Upper lobe of right lung (tissue), 1 donor: ENCODE measurements around the gene LENG1. TPM values are rescaled to one million over a fixed set of nuclear protein-coding genes. Genes with fewer than 3 reads are reported as not detected.

Experiments used
- ATAC-seq: fragments of 200-7000 bp; cut with Tn5 transposase; one replicate; pipeline ENCODE4 v1.9.1; 2020; ENCODE audit warnings: mild to moderate bottlenecking, moderate library complexity
- DNase-seq: peaks from one replicate; pipeline ENCODE4 v3.0.0-alpha.2; 2020
- H3K27ac ChIP-seq: fragments of 200-600 bp; one replicate; pipeline ENCODE4 v1.8.0; 2022
- H3K27me3 ChIP-seq: fragments of 200-600 bp; one replicate; pipeline ENCODE4 v1.8.0; 2022; ENCODE audit warnings: mild to moderate bottlenecking
- H3K36me3 ChIP-seq: fragments of 200-600 bp; one replicate; pipeline ENCODE4 v1.8.0; 2022
- H3K4me1 ChIP-seq: fragments of 200-600 bp; one replicate; pipeline ENCODE4 v1.8.0; 2022
- H3K4me3 ChIP-seq: fragments of 200-600 bp; one replicate; pipeline ENCODE4 v1.8.0; 2022; ENCODE audit warnings: mild to moderate bottlenecking
- H3K9me3 ChIP-seq: fragments of 200-600 bp; one replicate; pipeline ENCODE4 v1.8.0; 2022
- intact Hi-C: fragments of 100-400 bp; cut with DNase I; formaldehyde crosslinking; loops from one replicate; pipeline ENCODE4 v1.11.0; 2022
- total RNA-seq: library from RNA; stranded (reverse); fragmentation: NEBNext Ultra II Directional; extraction: Animal tissue kit (Norgen Biotek cat#: 25700); gene quantifications from one replicate; pipeline ENCODE4 v1.2.1, GENCODE V29; 2021
- TF ChIP-seq, protein P1 (sequence below): fragments of 200-600 bp; IDR thresholded peaks from one replicate; pipeline ENCODE4 v1.8.0; 2022; ENCODE audit warnings: antibody characterized with exemption
- donor health status: DM: no; HTN: yes; CAD: no; lungs with severe emphysema.

LENG1 gene
- total RNA-seq, 1 donor from 2014 or later: 9.2 TPM

DNA sequence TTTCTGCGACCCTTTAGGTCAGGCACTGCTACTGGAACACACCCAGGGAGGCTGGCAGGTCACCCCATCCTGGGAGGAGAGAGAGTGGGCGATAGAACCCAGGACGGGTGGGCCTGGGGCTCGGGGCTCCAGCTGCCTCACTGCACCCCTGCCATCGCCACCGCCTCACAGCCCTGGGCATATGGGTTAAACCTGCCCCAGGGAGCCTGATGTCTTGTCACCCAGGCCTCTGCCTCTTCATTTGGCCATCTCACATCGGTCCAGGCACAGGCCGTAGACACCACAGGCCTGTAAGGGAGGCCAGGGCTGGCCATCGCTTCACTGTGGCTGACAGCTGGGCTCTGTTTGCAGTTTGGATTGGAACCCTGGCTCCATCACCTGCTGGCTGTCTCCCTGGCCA lies 33.8 kb downstream of the LENG1 start:
- Histone ChIP-seq H3K27me3 (no peaks in the 10 kb centered on the region), H3K4me3 (no peak overlapping the region), H3K27ac (no peak overlapping the region), H3K36me3 (peaks cover 92% of the 10 kb centered on the region), H3K9me3 (no peaks in the 10 kb centered on the region), H3K4me1 (no peaks in the 10 kb centered on the region)
- TF ChIP-seq, protein P1, sequence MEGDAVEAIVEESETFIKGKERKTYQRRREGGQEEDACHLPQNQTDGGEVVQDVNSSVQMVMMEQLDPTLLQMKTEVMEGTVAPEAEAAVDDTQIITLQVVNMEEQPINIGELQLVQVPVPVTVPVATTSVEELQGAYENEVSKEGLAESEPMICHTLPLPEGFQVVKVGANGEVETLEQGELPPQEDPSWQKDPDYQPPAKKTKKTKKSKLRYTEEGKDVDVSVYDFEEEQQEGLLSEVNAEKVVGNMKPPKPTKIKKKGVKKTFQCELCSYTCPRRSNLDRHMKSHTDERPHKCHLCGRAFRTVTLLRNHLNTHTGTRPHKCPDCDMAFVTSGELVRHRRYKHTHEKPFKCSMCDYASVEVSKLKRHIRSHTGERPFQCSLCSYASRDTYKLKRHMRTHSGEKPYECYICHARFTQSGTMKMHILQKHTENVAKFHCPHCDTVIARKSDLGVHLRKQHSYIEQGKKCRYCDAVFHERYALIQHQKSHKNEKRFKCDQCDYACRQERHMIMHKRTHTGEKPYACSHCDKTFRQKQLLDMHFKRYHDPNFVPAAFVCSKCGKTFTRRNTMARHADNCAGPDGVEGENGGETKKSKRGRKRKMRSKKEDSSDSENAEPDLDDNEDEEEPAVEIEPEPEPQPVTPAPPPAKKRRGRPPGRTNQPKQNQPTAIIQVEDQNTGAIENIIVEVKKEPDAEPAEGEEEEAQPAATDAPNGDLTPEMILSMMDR: no peak
- intact Hi-C loops: no loop called here
- ATAC-seq (no peak), DNase-seq (peak; percentile 51)

DNA sequence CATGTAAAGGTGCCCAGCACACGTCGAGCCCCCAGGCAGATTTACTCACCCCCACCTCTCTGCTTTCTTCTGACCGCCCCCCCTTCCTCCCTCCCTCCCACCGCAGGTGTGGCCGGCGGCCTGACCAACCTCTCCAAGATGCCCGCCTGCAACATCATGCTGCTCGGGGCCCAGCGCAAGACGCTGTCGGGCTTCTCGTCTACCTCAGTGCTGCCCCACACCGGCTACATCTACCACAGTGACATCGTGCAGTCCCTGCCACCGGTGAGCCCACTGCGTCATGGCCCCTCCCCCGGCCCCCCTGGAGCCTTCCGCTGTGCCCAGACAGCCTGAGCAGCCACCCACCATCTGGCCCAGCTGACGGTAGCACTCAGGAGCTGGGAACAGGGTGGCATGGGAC lies 35.1 kb downstream of the LENG1 start:
- intact Hi-C loops: no loop called here
- Histone ChIP-seq H3K27ac (no peak overlapping the region), H3K9me3 (no peaks in the 10 kb centered on the region), H3K36me3 (peaks cover 98% of the 10 kb centered on the region), H3K4me3 (no peak overlapping the region), H3K4me1 (no peaks in the 10 kb centered on the region), H3K27me3 (no peaks in the 10 kb centered on the region)
- TF ChIP-seq, protein P1: no peak
- DNase-seq: no peak
- no peak for ATAC-seq

DNA sequence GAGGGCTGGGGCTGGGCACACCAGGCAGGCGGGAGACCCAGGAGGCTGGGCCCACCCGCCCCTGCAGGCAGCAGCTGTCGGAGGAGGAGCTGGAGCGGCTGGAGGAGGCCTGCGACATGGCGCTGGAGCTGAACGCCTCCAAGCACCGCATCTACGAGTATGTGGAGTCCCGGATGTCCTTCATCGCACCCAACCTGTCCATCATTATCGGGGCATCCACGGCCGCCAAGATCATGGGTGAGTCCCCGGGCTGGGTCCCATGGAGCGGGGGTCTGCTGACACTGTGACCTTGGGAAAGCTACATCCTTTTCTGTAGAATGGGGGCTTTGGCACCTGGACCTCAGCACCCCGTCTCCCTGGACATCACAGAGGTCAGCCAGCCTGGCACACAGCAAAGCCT lies 35.8 kb downstream of the LENG1 start:
- no peak for DNase-seq

DNA sequence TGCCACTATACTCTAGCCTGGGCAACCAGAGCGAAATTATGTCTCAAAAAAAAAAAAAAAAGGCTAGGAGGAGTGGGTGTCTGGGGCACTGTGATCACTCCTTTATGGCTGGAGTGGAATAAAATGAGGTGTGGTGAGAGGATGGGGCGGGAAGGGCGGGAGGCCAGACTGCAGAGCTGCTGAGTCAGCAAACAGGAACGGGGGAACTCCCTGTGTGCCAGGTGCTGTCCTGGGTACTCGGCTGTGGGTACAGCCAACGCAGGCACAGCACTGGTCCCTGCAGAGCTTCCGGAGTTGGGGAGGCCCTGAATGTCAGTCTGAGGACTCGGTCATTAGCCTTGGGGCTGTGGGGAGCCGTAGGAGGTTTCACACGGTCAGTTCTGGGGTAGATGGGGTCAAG lies 38.3 kb downstream of the LENG1 start:
- Histone ChIP-seq H3K4me3 (no peak overlapping the region), H3K36me3 (peaks cover 82% of the 10 kb centered on the region), H3K27me3 (no peaks in the 10 kb centered on the region), H3K27ac (no peak overlapping the region), H3K4me1 (peaks cover 6% of the 10 kb centered on the region), H3K9me3 (no peaks in the 10 kb centered on the region)
- intact Hi-C loops: no loop called here
- TF ChIP-seq, protein P1: no peak
- DNase-seq (no peak), ATAC-seq (no peak)

More for the DNA sequence above, 35.8 kb downstream of the LENG1 start:
- Histone ChIP-seq H3K27me3 (no peaks in the 10 kb centered on the region), H3K4me1 (no peaks in the 10 kb centered on the region), H3K9me3 (no peaks in the 10 kb centered on the region), H3K36me3 (peaks cover 98% of the 10 kb centered on the region), H3K27ac (no peak overlapping the region), H3K4me3 (no peak overlapping the region)
- no peak for ATAC-seq
- TF ChIP-seq, protein P1: no peak
- intact Hi-C loops: no loop called here

DNA sequence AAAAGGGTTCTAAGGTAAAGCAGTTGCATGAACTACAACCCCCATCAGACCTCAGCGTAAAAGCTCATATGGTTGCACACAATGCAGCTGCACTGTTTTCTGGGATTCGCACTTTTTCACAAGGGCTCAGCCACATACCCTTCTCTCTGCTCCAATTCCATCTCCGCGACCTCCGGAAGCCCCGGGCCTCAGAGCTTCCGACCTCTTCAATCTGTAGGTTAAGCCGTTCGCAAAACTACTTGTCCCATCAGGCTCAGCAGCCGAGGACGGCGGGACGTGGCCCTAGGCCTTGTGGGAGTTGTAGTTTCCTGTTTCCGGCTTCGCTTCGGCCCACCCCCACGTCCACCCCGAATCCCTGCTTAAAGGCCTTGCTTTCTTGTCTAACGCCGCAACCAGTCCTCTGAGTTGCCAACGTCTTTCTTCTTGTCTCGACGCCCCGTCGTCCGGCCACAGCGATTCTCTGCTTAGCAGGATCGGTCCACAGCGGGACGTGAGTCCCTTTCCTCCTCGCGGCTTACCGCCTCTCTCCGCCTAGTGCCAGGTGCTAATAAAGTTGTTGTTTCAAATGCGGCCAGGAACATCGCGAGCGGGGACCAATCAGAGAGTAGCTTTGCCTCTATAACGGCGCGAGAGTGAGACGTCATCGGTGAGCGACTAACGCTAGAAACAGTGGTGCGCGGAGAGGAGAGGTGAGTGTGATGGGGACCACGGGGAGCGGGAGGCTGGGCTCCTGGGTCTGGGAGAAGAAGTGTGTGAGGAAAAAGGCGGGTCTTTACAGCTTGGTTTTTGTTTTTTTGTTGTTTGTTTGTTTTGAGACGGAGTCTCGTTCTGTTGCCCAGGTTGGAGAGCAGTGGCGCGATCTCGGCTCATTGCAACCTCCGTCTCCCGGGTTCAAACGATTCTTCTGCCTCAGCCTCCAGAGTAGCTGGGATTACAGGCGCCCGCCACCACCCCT lies 44.1 kb downstream of the LENG1 start, which contains the start of the genes PRPF31 and TFPT:
Gene PRPF31 (plus strand): TSS at position 646 of the 955 bp plus-strand sequence. CDS start 2,525 bp downstream, outside the sequence.
Gene TFPT (minus strand): TSS at position 549 of the 955 bp plus-strand sequence. CDS start 388 bp downstream, at position 161.
- peak; percentile 95 for ATAC-seq
- Histone ChIP-seq H3K27ac (peak within 1 kb of the TSS; percentile 90), H3K4me1 (peaks cover 22% of the 10 kb centered on the region), H3K4me3 (peak within 1 kb of the TSS; percentile 97), H3K9me3 (no peaks in the 10 kb centered on the region), H3K36me3 (peaks cover 37% of the 10 kb centered on the region), H3K27me3 (no peaks in the 10 kb centered on the region)
- intact Hi-C loops: no loop called here
- DNase-seq: peak; percentile 97
- TF ChIP-seq, protein P1: no peak
